Suprapubic skin (tissue), 4 donors: ENCODE measurements around the gene OSBPL9.

Experiments used
- CTCF ChIP-seq, 2 donors: fragments of 200-600 bp in 1 of 2; fragments of 450-650 bp in 1 of 2; sonication (generic) in 1 of 2; IDR thresholded peaks; one replicate each; pipeline ENCODE4 v1.5.1; 2016 to 2019; ENCODE audit warnings: antibody characterized with exemption in 2 of 2, mild to moderate bottlenecking in 1 of 2, moderate library complexity in 1 of 2
- EP300 ChIP-seq: sonication (generic); formaldehyde crosslinking; IDR thresholded peaks from one replicate; pipeline ENCODE4 v1.6.1; 2017; ENCODE audit warnings: antibody characterized with exemption
- POLR2A ChIP-seq, 2 donors: fragments of 450-650 bp; IDR thresholded peaks; one replicate each; pipeline ENCODE4 v1.6.1; 2017; ENCODE audit warnings: antibody characterized with exemption in 2 of 2, mild to moderate bottlenecking in 2 of 2, moderate library complexity in 2 of 2
- POLR2AphosphoS5 ChIP-seq, 3 donors: sonication (generic); formaldehyde crosslinking; IDR thresholded peaks; one replicate each; pipeline ENCODE4 v1.6.1; 2017; ENCODE audit warnings: antibody characterized with exemption in 3 of 3

- TF ChIP-seq CTCF (IDR thresholded peaks at IDR 0.05) = no peak
- no peak for TF ChIP-seq POLR2A (IDR thresholded peaks at IDR 0.05)
- no peak for TF ChIP-seq POLR2AphosphoS5 (IDR thresholded peaks at IDR 0.05)
- no peak for TF ChIP-seq EP300
These were observed 19.3 kb downstream of the OSBPL9 start for GRCh38 chr1:51636191-51636590.
